GM12864 (cell line): ENCODE measurements around the gene FKBP2.

ENCODE experiments used
- DNase-seq: peaks from one replicate; pipeline ENCODE4 v3.0.0-alpha.2; 2011; ENCODE audit warnings: low read depth
- H3K4me3 ChIP-seq: 2 replicates; pipeline ENCODE4 v1.5.1; 2011; ENCODE audit warnings: mild to moderate bottlenecking, low read depth, low read length, control low read depth
- TF ChIP-seq, protein P1 (sequence below): IDR thresholded peaks from 2 replicates; pipeline ENCODE4 v1.5.1; 2011; ENCODE audit warnings: low read depth, mild to moderate bottlenecking, moderate library complexity, low read length, control low read depth, inconsistent platforms; ENCODE audit errors: missing control alignments

The FKBP2 gene

DNA sequence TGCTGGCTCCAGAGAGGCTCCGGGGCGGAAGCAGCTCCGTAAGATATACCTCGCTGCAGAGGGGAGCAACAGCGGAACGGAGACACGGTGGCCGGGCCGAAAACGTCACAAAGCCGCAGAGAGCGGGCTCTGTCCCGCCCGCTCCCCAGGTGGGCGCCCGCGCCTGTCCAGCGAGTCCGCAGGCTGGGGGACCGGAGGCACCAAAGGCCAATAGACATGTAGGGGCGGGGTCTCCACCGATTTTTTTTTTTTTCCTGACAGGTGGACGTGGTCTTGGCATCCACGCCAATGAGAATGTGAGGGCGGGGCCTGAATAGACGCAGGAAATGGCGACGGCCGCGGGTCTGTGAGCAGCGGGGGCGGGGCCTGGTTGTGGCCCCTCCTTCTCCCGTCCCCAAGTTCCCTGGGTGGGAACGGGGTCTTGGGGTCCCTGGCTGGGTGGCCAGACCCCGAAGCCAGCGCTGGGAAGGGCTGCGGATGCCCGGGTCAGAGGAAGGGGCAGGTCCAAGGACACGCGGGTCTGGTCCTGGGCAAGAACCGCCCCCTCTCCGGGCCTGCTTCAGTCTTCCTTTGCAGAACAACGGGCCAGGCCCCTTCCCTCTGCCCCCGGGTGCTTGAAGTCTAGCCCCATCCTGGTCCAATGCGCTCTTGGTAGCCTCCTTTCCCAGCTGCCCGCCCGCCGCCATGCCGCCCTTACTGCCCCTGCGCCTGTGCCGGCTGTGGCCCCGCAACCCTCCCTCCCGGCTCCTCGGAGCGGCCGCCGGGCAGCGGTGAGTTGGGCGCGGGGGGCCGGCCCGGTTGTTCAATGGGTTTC, 10.5 kb upstream of the FKBP2 start, which contains the start of gene DNAJC4:
DNAJC4 (plus strand) TSS at position 378 of the 814 bp plus-strand sequence; CDS start at position 685, 307 bp downstream.
- TF ChIP-seq, protein P1, sequence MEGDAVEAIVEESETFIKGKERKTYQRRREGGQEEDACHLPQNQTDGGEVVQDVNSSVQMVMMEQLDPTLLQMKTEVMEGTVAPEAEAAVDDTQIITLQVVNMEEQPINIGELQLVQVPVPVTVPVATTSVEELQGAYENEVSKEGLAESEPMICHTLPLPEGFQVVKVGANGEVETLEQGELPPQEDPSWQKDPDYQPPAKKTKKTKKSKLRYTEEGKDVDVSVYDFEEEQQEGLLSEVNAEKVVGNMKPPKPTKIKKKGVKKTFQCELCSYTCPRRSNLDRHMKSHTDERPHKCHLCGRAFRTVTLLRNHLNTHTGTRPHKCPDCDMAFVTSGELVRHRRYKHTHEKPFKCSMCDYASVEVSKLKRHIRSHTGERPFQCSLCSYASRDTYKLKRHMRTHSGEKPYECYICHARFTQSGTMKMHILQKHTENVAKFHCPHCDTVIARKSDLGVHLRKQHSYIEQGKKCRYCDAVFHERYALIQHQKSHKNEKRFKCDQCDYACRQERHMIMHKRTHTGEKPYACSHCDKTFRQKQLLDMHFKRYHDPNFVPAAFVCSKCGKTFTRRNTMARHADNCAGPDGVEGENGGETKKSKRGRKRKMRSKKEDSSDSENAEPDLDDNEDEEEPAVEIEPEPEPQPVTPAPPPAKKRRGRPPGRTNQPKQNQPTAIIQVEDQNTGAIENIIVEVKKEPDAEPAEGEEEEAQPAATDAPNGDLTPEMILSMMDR: no peak
- H3K4me3 ChIP-seq: peak within 1 kb of the TSS; percentile 82
- DNase-seq: peak; percentile 83

DNA sequence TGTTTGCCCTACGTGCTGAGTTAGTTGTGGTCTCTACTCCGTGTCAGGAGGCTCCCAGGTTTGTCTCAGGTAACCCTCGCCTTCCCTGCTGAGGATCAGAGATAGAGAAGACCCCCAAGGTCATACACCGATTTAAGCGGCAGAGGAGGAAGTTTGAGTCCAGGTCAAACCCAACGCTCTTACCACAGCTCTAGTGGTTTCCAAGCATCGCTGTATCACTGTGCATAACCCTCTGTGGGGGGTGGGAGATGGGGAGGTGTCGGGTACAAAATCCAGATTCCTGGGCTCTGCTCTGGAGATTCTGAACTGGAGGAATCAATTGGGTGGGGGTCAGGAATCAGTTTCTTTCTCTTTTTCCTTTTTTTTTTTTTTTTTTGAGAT, 9.9 kb upstream of the FKBP2 start:
- H3K4me3 ChIP-seq: peak overlapping the region; percentile 82
- DNase-seq: no peak
- TF ChIP-seq, protein P1: no peak

DNA sequence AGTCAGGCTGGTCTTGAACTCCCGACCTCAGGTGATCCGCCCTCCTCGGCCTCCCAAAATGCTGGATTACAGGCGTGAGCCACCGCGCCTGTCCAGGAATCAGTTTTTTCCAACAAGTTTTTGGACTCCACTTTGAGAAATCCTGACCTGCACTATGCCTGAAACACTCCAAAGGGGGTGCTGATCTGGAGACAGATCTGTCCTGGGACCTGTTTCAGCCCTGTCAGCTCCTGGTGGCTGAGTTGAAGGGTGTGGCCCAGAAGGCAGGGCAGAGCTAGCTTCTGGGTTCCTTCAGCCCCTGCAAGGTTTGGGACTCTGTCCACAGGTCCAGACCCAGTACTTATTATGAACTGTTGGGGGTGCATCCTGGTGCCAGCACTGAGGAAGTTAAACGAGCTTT, 9.3 kb upstream of the FKBP2 start:
- H3K4me3 ChIP-seq: no peak overlapping the region
- TF ChIP-seq, protein P1: no peak
- DNase-seq: no peak

DNA sequence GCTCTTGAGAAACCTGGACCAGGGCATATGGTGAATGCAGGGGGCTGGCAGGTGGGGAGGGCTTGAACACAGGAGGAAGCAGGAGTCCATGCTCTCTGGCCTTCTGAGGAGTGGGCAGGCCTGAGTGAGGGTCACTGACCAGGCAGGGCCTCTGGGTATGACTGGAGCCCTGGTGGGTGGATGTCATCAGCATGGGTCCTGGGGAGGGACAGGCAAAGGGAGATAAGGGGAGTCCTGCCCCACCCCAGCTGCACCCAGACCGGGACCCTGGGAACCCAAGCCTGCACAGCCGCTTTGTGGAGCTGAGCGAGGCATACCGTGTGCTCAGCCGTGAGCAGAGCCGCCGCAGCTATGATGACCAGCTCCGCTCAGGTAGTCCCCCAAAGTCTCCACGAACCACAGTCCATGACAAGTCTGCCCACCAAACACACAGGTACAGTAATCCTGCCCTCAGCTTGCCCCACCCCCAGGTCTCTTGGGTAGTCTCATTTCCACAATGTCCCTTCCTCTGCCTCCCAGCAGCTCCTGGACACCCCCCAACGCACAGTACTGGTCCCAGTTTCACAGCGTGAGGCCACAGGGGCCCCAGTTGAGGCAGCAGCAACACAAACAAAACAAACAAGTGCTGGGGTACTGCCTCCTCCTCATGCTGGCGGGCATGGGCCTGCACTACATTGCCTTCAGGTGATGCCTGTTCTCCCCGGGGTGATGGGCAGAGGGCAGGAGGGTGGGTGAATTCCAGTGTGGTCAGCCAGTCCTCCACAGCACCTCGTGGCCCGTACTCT, 8.5 kb upstream of the FKBP2 start:
- TF ChIP-seq, protein P1: no peak
- no peak for DNase-seq
- no peak overlapping the region for H3K4me3 ChIP-seq

DNA sequence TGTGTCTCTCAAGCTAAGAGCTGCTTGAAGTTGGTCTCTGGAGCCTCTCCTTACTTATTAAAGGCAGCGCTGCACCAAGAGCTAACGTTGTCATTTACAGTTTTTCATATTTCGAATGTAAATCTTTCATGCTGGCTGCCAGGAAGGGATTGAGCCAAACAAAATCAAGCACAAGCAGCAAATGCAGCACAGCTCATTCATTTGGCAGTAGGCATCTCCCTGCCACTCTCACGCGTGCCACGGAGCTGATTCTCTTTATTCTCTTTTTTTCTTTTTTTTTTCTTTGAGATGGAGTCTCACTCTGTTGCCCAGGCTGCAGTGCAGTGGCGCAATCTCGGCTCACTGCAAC, 8.0 kb upstream of the FKBP2 start:
- H3K4me3 ChIP-seq: no peak overlapping the region
- TF ChIP-seq, protein P1: no peak

DNA sequence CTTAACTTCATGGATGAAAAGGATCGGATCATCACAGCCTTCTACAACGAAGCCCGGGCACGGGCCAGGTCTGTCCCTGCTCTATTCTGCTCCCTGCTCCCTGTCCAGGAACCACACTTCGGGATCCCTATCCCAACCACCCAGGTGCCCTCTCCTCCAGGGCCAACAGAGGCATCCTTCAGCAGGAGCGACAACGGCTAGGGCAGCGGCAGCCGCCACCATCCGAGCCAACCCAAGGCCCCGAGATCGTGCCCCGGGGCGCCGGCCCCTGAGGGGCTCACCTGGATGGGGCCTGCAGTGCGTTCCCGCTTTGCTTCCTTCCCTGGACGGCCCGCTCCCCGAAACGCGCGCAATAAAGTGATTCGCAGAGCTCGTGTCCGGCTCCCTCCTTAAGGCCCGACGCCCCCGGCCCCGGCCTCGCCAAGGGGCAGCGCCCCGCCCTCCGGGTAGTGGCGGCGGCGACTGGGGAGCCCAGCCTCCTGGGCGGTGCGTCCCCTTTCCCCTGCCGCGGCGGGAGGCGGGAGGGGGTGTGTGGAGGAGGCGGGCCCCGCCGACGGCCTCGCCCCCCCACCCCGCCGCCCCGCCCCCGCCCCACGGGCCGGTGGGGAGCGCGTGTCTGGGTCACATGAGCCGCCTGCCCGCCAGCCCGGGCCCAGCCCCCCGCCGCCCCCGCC, 6.8 kb upstream of the FKBP2 start, which contains the start of gene VEGFB:
VEGFB (plus strand) TSS at position 672 of the 674 bp plus-strand sequence. CDS start 250 bp downstream, outside the sequence.
- TF ChIP-seq, protein P1: no peak
- H3K4me3 ChIP-seq: peak within 1 kb of the TSS; percentile 63
- no peak for DNase-seq

More for the DNA sequence above, 8.0 kb upstream of the FKBP2 start:
- DNase-seq: no peak
